PC-3 (cell line): ENCODE results near the gene RUVBL2.

Experiments
- EZH2 ChIP-seq: fragments of 300-600 bp; sonication (generic); IDR thresholded peaks from one replicate; pipeline ENCODE4 v1.6.1; 2017; ENCODE audit warnings: antibody characterized with exemption, mild to moderate bottlenecking, low read length; ENCODE audit not compliant: unreplicated experiment
- EZH2phosphoT487 ChIP-seq: fragments of 300-600 bp; sonication (generic); IDR thresholded peaks from 2 replicates; pipeline ENCODE4 v1.6.1; 2018; ENCODE audit warnings: mild to moderate bottlenecking, antibody characterized with exemption, low read length, borderline replicate concordance
- TF ChIP-seq, protein P1 (sequence below): fragments of 300-600 bp; sonication (generic); conservative IDR thresholded peaks from 2 replicates; pipeline ENCODE4 v1.5.1; 2017; ENCODE audit warnings: antibody characterized with exemption, low read depth, mild to moderate bottlenecking, low read length

DNA sequence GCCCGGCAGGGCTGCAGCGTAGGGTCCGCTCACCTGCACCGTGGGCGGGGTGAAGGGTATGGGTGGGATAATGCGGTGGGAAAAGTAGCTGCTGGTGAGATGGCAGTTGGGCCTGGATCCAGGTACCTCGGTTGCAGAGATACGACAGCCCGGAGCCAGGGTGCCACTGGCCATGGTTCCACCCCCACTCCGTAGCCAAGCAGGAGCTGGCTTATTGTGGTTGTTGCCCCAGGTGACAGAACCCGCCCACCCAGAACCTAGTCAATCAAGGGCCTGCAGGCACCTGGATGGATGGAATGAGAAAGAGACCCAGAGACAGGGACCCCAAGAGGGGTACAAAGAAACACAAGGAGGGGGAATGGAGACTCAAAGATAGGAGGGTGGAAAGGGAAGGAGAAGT, 26.7 kb downstream of the RUVBL2 start:
- TF ChIP-seq, protein P1, sequence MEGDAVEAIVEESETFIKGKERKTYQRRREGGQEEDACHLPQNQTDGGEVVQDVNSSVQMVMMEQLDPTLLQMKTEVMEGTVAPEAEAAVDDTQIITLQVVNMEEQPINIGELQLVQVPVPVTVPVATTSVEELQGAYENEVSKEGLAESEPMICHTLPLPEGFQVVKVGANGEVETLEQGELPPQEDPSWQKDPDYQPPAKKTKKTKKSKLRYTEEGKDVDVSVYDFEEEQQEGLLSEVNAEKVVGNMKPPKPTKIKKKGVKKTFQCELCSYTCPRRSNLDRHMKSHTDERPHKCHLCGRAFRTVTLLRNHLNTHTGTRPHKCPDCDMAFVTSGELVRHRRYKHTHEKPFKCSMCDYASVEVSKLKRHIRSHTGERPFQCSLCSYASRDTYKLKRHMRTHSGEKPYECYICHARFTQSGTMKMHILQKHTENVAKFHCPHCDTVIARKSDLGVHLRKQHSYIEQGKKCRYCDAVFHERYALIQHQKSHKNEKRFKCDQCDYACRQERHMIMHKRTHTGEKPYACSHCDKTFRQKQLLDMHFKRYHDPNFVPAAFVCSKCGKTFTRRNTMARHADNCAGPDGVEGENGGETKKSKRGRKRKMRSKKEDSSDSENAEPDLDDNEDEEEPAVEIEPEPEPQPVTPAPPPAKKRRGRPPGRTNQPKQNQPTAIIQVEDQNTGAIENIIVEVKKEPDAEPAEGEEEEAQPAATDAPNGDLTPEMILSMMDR, result no peak
- TF ChIP-seq EZH2 (no peak), EZH2phosphoT487 (no peak)
